Stimulated activated CD4-positive, alpha-beta T cell treated with anti-CD3 and anti-CD28 coated beads, Interleukin-4, amount 100 ng/mL, for 24 hours (primary cell): Measurements from ENCODE around the gene CDH13.

Source experiments
- DNase-seq: peaks from one replicate; pipeline ENCODE4 v3.0.0-alpha.2; 2020

The CDH13 gene

GRCh38 chr16:83742124-83742899 is 1115.5 kb downstream of the CDH13 start:
- DNase-seq = no peak

- no peak for DNase-seq
Observed at GRCh38 chr16:83743241-83743640, 1116.5 kb downstream of the CDH13 start.

GRCh38 chr16:83743720-83744119 is 1117.0 kb downstream of the CDH13 start:
- no peak for DNase-seq

- DNase-seq = no peak
Observed at GRCh38 chr16:83744441-83744981, 1117.7 kb downstream of the CDH13 start.

GRCh38 chr16:83746611-83747010 is 1119.8 kb downstream of the CDH13 start:
- no peak for DNase-seq

- DNase-seq = no peak
Observed at GRCh38 chr16:83747936-83748335, 1121.2 kb downstream of the CDH13 start.

GRCh38 chr16:83755391-83755790 is 1128.6 kb downstream of the CDH13 start:
- no peak for DNase-seq

GRCh38 chr16:83762141-83762991 is 1135.6 kb downstream of the CDH13 start:
- DNase-seq = no peak

- DNase-seq = no peak
Observed at GRCh38 chr16:83762992-83763358, 1136.2 kb downstream of the CDH13 start.

GRCh38 chr16:83768986-83769385 is 1142.2 kb downstream of the CDH13 start:
- DNase-seq = no peak

GRCh38 chr16:83769397-83770008 is 1142.7 kb downstream of the CDH13 start:
- no peak for DNase-seq

GRCh38 chr16:83771306-83771942 is 1144.7 kb downstream of the CDH13 start:
- DNase-seq = no peak

GRCh38 chr16:83772806-83773205 is 1146.0 kb downstream of the CDH13 start:
- DNase-seq = no peak

- no peak for DNase-seq
Observed at GRCh38 chr16:83774066-83774465, 1147.3 kb downstream of the CDH13 start.

GRCh38 chr16:83776944-83777343 is 1150.2 kb downstream of the CDH13 start:
- DNase-seq = no peak

GRCh38 chr16:83779886-83780285 is 1153.1 kb downstream of the CDH13 start:
- DNase-seq = no peak

- DNase-seq = no peak
Observed at GRCh38 chr16:83785455-83785854, 1158.7 kb downstream of the CDH13 start.

- DNase-seq = no peak
Observed at GRCh38 chr16:83789642-83790401, 1163.1 kb downstream of the CDH13 start.

- DNase-seq = no peak
Observed at GRCh38 chr16:83791916-83792315, 1165.1 kb downstream of the CDH13 start.

- no peak for DNase-seq
Observed at GRCh38 chr16:83792391-83792790, 1165.6 kb downstream of the CDH13 start.

- DNase-seq = no peak
Observed at GRCh38 chr16:83793179-83793578, 1166.4 kb downstream of the CDH13 start.
